DMS 273 treated with DMSO at 0.1 percent for 48 hours (cell line): ENCODE results near the gene TGM1.
"Not testable (repeated sequence)": the region's sequence is repeated elsewhere in the genome, so short reads cannot be mapped to it uniquely, and the experiment has no call there.

Experiments used
- DNase-seq: peaks from one replicate; lab custom pipeline; 2025; lab: John Stamatoyannopoulos, UW

The TGM1 gene

GRCh38 chr14:24234095-24235005 lies 28.6 kb downstream of the TGM1 start:
- no peak for DNase-seq

DNA sequence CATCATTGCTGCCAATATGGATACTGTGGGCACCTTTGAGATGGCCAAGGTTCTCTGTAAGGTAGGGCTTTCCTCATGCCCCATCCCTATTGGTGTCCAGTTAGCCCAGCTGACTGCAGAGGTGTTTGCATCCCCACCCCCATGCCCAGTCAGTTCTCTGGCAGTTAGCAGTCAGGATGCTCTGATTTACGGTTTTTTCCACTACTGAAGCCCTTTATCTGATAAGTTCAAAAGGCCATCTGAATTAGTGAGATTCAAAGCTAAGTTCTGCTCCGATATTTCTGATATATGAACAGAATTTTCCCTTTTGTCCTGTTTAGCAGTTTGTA lies 29.5 kb downstream of the TGM1 start:
- DNase-seq: no peak

- DNase-seq: peak; percentile 76
These were observed 30.1 kb downstream of the TGM1 start, which contains the start of gene GMPR2 for GRCh38 chr14:24232645-24233537. GMPR2 (plus strand) TSS chr14:24232929; CDS start chr14:24233254, 325 bp downstream.

DNA sequence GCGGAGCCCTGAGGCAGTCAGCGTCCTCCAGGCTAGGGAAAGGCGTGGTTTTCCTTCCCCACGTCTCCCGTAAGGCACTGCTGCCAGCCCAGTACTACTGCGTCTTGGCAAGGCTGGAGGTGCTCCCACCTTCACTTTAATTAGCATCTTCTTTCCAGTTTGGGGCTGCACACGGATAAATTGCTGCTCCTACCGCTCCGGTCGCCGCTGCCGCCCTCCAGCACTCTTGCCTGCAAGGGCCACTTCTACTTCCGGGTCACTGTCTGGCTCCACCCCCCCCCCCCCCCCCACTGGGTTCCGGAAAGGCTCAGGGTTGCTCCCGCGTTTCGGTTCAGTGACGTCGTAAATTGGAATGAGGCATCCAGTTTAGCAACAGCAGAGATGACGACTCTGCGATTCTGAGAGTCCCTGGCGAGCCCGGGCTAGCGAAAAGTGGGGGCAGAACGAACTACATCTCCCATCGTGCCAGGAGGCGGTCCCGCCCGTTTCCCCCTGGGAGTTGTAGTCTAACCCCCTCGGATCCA lies 30.8 kb downstream of the TGM1 start, which contains the start of gene NEDD8:
Gene NEDD8 (minus strand): TSS at position 247 of the 524 bp plus-strand sequence. CDS start 100 bp downstream, at position 147.
- DNase-seq: peak; percentile 84

GRCh38 chr14:24231263-24232120 lies 31.5 kb downstream of the TGM1 start:
- no peak for DNase-seq

DNA sequence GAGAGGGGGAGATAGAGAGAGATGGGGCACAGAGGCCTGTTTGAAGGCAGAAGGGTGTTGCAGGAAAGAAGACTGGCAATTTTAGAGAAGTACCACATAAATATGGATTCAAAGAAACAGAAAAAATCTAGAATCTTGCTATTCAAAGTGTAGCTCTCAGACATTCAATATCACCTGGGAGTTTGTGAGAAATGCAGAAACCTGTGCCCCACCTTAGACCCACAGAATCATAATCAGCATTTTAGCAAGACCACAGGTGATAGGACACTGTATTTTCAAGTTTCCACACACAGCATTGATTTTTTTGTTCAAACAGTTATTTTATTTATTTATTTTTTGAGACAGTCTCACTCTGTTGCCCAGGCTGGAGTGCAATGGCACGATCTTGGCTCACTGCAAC lies 34.1 kb downstream of the TGM1 start:
- no peak for DNase-seq

DNA sequence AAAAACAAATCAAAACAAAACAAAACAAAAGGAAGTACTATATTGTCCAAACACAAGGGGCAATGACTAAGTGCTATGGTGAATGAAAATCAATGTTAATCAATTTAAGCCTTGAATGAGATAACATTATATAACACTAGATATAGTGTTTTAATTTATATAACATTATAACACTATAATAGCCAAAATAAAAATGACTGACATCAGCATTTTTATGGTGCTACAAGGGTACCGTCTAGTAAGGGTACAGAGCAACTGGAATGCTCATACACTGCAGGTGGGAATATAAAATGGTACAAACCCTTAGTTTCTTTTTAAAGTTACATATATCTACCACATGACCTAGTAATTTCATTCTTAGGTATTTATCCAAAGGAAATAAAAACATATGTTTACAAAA lies 36.5 kb downstream of the TGM1 start:
- no peak for DNase-seq

GRCh38 chr14:24224618-24225071 lies 38.3 kb downstream of the TGM1 start:
- no peak for DNase-seq

GRCh38 chr14:24222987-24223386 lies 40.0 kb downstream of the TGM1 start:
- not testable (repeated sequence) for DNase-seq

DNA sequence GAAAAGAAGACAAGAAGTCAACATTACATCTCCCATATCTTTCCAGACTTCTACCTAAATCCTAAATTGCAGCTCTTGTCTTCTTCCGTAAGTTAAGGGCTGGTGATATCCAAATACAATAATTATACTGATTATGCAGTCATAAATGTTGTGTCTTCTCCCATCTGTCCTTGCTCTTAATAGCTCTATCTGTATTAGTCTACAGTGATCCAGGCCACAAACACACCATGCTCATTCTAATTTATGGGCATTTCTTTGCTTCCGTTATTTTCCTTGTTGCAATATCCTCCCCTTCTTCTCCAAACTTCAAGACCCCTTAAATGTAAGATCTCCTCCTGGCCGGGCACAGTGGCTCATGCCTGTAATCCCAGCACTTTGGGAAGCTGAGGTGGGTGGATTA lies 43.5 kb downstream of the TGM1 start:
- DNase-seq: no peak

DNA sequence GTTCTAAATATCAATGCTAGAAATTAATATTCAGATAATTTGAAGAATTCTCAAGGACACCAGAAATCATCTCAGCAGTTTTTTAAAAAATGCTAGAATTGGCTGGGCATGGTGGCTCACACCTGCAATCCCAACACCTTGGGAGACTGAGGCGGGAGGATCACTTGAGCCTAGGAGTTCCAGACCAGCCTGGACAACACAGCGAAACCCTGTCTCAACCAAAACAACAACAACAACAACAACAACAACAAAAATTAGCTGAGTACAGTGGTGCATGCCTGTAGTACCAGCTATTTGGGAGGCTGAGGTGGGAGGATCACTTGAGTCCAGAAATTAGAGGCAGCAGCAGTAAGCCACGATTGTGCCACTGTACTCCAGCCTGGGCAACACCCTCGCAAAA lies 43.9 kb downstream of the TGM1 start:
- DNase-seq: no peak

DNA sequence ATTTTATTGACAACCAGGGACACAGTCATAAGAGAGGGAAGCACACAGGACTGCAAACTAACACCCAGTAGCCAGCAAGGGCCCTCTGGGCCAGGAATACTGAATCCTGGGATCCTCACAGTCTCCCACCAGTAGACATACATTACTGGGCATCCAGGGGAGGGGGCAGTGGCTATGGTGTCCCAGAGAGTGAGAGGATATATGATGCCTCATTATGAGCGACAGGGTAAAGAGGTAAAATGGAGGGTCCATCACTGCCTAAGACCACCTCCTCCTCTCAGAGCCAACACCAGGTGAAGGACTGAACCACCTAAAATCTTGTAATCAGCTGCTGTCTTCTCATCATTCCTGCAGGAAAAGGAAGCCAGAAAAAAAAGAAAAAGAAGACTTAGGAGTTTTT lies 46.1 kb downstream of the TGM1 start:
- DNase-seq: not testable (repeated sequence)

DNA sequence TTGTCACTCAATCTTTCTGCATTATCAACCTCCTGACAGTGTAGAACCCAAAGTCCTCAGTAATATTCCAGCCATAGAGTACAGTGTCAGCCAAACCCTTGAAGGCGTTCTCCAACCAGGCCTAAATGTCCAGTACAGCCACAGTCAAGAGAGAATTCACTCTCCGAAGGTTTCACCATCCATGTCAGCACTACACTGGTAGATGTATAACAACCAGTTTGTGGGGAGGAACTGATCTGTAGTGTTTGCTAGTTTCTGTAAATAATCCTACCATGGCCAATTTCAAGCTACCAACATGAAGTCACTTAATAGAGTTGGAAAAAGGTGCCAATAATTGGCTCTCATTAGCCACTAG lies 46.7 kb downstream of the TGM1 start:
- no peak for DNase-seq

- DNase-seq: peak; percentile 68
These were observed 47.3 kb downstream of the TGM1 start, which contains the start of gene MDP1 for GRCh38 chr14:24215495-24216344. MDP1 (minus strand) TSS chr14:24216066; CDS start chr14:24215955, 111 bp downstream.

- DNase-seq: no peak
These were observed 48.9 kb downstream of the TGM1 start for GRCh38 chr14:24213866-24214662.

GRCh38 chr14:24212924-24213865 lies 49.8 kb downstream of the TGM1 start, which contains the start of gene CHMP4A:
CHMP4A (minus strand) TSS chr14:24213488; CDS start chr14:24213439, 49 bp downstream.
- peak; percentile 95 for DNase-seq

GRCh38 chr14:24211311-24211710 lies 51.7 kb downstream of the TGM1 start:
- no peak for DNase-seq

- no peak for DNase-seq
These were observed 55.4 kb downstream of the TGM1 start for GRCh38 chr14:24207625-24208024.
